HG03442 (cell line): Measurements from ENCODE around the gene DOCK1.

Experiments used
- ATAC-seq: cut with Tn5 transposase; IDR thresholded peaks from one replicate; pipeline ENCODE4 v1.9.1; 2021; ENCODE audit warnings: mild to moderate bottlenecking, moderate library complexity; ENCODE audit not compliant: unreplicated experiment

Gene DOCK1

GRCh38 chr10:127003032-127003685, 97.9 kb downstream of the DOCK1 start:
- no peak for ATAC-seq

DNA sequence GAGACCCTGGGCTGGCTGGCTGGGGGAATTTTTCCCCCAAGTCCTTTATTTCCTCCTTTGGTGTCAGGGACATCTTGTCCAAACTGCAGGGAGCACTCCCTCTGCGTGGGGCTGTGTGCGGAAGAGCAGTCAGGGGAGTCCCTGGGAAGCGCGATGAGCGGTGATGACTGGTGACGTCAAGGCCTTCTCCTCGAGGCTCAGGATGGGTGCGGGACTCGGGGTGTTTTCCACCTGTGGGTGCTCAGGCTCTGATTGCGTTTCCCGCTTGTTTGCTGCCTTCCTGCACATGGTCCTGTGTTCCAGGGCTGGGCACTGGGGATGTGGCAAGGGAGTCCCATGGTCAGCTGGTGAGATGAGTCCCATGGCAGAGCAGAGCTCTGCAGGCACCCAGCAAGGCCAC, 101.2 kb downstream of the DOCK1 start:
- ATAC-seq = no peak

DNA sequence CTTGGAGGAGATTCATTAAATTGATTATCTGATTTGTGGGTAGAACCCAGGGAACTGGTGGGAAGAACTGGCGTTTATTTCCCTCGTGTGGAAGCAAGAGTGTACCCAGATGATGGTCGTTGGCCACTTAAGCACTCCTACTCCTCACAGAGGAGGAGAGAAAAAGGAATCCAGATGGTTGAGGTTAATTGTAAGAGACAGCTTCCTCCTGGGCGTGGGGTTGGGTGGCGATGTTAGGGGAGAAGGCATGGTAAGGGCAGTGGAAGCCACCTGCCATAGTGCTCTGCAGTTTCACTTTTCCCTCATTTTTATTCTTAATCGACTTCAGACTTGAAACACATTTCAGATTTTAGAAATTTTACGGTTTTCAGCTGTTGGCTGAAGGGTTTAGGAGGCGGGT, 104.1 kb downstream of the DOCK1 start:
- ATAC-seq = no peak

DNA sequence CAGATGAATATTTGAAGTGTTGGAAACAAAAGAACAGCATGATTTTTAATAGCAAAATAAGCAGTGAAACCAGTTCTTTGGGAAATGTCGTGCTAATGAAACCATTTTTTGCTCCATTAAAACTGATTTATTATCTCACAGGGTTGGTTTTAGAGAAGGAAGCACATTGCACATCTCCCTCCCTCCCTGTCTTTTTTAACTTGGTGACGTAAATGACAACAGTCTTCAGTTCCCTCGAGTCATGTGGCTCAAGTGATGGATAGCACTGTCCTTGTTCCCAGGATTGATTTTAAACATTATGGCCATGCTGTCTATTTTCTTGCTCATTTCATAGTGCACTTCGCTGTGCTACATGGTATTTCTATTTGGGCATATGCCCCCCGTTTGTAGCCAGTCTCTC, 105.9 kb downstream of the DOCK1 start:
- ATAC-seq = no peak

GRCh38 chr10:127012071-127012768, 107.0 kb downstream of the DOCK1 start:
- ATAC-seq = no peak

GRCh38 chr10:127012769-127013152, 107.5 kb downstream of the DOCK1 start:
- ATAC-seq = no peak

DNA sequence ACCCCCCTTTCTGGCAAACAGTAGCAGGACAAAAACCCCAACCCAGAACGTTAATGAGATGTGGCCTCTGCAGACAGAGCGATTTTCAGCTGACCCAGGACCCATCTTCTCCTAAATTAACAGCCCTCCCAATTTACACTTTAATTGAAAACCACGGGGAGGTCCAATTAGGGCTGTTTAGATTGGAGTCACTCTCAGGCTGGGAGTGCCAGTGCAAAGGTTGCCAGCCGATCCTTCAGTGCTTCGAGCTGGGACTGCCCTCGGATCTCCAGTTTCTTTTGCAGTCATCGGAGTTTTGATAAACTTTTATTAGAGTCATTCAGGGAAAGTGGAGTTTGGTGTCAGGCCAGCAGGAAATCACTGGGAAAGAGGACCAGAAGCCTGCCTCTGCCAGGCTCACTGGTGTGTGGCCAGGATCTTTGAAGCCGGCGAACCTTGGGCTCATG, 108.0 kb downstream of the DOCK1 start:
- ATAC-seq = no peak

DNA sequence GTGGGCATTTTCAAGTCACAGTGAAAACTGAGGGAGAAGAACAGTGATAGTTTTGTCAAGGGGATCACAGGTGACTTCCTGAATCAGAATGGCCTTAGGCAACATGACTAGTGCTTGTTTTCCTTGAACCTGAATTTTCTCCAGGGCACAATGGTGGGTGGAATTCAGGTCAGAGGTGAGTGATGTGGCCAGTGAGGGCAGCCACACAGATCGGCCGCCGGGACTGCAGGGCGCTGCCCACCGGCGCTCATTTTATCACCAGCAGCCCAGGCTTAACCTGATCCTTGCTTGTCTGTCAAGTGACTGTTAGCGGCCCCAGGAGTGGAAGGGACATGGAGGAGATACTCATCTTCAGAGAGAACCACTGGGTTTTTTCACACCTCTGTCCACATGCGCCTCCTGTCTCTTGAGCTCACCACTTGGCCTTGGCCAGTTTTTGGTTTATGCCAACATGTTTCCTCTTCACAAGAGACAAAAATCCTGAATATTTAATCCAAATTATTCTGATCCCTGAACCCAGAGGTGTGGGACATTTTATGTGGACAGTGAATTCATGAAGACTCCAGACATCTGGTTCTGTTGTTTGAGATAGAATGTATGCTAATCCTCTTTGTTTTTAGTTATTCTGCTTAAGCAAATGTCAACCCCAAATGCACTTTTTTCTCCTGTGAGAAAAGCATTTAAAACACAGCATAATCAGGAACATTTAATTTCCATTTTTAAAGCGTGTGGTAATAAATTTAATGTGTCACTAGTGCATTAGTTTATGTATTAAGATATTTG, 108.7 kb downstream of the DOCK1 start:
- ATAC-seq = no peak

GRCh38 chr10:127014671-127015070, 109.4 kb downstream of the DOCK1 start:
- no peak for ATAC-seq

- no peak for ATAC-seq
Measured at GRCh38 chr10:127015373-127015772, 110.1 kb downstream of the DOCK1 start.

DNA sequence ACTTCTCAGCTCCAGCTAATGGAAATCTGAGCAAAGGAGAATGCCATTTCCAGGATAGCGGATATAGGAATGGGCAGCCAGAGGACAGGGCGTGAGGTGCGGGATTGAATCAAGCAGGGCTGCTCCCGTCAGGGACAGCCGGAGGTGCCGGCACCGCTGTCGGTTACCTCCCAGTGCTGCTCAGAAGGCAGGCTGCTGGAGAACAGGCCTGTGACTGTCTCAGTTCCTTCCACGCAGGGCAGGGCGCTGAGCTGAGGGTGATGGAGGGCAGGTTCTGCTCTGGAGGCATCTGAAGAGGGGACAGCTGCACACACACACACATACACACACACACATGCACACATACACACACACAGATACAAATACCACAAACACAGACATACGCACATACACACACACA, 111.1 kb downstream of the DOCK1 start:
- ATAC-seq = no peak

GRCh38 chr10:127017541-127018297, 112.5 kb downstream of the DOCK1 start:
- ATAC-seq = no peak

GRCh38 chr10:127018298-127018650, 113.0 kb downstream of the DOCK1 start:
- no peak for ATAC-seq

DNA sequence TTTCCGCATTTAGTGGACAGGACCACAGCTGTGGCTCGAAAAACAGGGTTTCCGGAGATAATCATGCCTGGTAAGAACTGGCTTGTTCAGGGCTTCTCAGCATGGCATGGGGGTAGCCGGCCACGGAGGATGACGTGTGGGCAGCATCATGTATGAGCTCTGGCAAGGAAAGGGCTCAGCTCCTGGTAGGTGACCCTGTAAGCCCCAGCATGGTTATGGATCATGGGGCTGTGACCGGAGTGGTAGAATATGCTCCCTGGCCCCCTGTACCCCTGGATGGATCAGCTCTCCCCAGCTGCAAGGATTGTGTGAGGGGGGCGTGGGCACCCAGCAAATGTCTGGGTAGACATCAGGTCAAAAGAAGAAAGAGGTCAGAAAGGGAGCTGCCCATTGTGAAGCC, 113.5 kb downstream of the DOCK1 start:
- no peak for ATAC-seq

DNA sequence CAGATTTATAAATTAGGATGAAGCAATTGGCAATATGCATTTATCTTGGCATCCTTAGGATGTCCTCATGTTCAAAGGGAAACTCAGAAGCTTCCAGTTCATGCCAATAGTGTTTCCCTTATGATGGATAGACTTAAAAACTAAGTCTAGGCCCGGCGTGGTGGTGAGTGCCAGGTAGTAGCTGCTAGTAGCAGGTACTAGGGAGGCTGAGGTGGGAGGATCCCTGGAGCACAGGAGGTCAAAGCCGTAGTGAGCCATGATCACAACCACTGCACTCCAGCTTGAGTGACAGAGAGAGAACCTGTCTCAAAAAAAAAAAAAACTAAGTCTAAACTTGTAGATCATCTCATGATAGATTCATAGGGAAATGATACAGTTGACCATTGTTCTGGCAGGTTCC, 115.0 kb downstream of the DOCK1 start:
- ATAC-seq = no peak

DNA sequence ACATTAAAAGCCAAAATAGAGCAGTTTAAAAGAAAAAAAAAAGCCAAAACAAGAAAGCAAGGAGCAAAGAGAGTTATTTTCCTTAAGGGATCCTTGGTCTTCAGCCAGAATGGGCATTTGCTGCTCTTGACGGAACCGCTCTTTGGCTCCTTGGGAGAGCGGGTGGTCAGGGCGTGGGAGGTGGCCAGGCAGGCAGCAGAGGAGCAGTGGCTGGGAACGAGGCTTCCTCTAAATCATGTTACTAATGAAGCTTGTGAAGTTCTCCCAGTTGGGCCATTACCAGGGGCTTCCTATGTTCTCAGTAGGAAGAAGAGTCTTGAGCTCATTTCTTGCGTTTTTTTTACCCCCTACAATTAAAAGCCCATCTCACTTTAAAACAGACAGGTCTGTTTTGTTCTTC, 116.6 kb downstream of the DOCK1 start:
- ATAC-seq = no peak

DNA sequence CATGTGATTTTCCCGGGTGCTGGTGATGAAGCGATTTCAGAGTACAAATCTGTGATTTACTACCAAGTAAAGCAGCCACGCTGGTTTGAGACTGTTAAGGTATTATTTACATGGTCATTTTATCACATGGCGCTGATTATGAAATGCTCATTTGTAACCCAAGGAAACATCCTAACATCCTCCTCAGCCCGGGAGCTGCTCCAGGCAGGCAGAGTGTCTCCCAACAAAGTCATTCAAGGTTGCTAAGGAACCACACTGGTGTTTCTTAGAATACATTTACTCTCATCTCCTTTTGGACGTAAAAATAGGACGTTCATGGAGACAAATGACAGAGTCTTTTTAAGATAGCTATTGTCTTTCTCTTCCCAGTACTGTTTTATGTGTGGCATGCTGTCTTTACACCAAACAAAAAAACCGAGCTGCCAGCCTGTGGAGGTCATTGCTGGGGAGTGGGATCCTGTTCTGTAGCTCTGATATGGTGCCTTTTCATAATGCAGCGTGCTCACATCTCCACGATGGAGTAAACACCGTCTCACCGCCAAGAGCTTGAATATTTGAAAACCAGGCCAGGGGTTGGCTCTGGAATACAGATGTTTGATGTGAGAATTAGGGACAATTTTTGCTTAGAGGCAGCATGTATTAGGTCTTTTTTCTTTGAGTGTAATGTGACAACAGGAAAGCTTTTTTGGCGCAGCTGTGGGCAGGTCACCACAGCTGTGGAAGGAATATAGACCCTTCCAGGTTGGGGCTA, 119.6 kb downstream of the DOCK1 start:
- no peak for ATAC-seq

- ATAC-seq = no peak
Measured at GRCh38 chr10:127027786-127028185, 122.6 kb downstream of the DOCK1 start.

- no peak for ATAC-seq
Measured at GRCh38 chr10:127028556-127028955, 123.3 kb downstream of the DOCK1 start.

DNA sequence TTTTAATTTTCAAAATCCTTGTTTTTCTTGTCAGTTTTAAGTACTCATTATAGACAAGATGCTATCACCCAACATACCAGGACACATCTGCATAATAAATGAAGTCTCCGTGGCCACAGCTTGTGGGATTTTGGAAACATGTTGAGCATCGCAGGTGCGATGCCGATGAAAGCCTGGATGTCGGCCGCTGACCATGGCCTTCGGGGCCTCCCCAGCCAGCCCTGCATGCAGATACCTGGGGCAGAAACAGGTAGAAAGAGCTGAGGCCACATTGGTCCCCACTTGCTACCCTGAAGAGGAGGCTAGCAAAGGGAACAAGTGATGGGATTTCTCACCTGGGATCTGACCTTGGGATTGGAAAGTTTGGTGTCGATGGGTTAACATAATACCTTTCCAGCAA, 123.8 kb downstream of the DOCK1 start:
- ATAC-seq = no peak
